OCI-LY7 (cell line): ENCODE data around the gene GNAQ. TPM values are rescaled to one million over a fixed set of nuclear protein-coding genes. Genes with fewer than 3 reads are reported as not detected.

ENCODE experiments used
- BruUV-seq: library from RNA; stranded (reverse); fragments of 400-500 nt; replicated peaks from 2 replicates; lab custom pipeline; 2021; lab: Mats Ljungman, UMichigan
- CTCF ChIA-PET: fragments of 300-600 bp; sonication (Branson Sonifier 250); formaldehyde crosslinking; loops from one replicate; lab custom pipeline; 2022; ENCODE audit warnings: antibody characterized with exemption; ENCODE audit not compliant: unreplicated experiment; lab: Charles Lee
- POLR2A ChIA-PET: fragments of 300-600 bp; sonication (Branson Sonifier 250); formaldehyde crosslinking; loops from one replicate; lab custom pipeline; 2022; ENCODE audit warnings: antibody characterized with exemption; lab: Charles Lee
- DNase-seq: peaks from one replicate; pipeline ENCODE4 v3.0.0-alpha.2; 2015; ENCODE audit warnings: low spot score
- H2AFZ ChIP-seq: fragments of 200-600 bp; sonication (generic), shearing (Covaris generic); 2 replicates; pipeline ENCODE4 v1.6.1; 2014; ENCODE audit warnings: mild to moderate bottlenecking, antibody characterized with exemption, low read length, moderate library complexity
- H3K27ac ChIP-seq: fragments of 200-600 bp; sonication (generic); 2 replicates; pipeline ENCODE4 v1.5.1; 2014; ENCODE audit warnings: mixed run types, low read depth, mild to moderate bottlenecking, moderate library complexity, low read length, inconsistent platforms; ENCODE audit not compliant: poor library complexity, severe bottlenecking
- H3K36me3 ChIP-seq: fragments of 200-600 bp; sonication (generic); 2 replicates; pipeline ENCODE4 v1.6.1; 2014; ENCODE audit warnings: mild to moderate bottlenecking, antibody characterized with exemption, low read length, moderate library complexity, mixed read lengths; ENCODE audit not compliant: insufficient read depth
- H3K4me1 ChIP-seq: fragments of 200-600 bp; sonication (generic); 2 replicates; pipeline ENCODE4 v1.5.1; 2014; ENCODE audit warnings: mild to moderate bottlenecking, low read length; ENCODE audit not compliant: insufficient read depth, poor library complexity, severe bottlenecking
- H3K4me2 ChIP-seq: fragments of 200-600 bp; sonication (generic); 2 replicates; pipeline ENCODE4 v1.6.1; 2014; ENCODE audit warnings: mild to moderate bottlenecking, low read length
- H3K4me3 ChIP-seq: fragments of 200-600 bp; sonication (generic); 2 replicates; pipeline ENCODE4 v1.5.1; 2014; ENCODE audit warnings: mild to moderate bottlenecking, low read depth, low read length; ENCODE audit not compliant: poor library complexity, severe bottlenecking
- H3K79me2 ChIP-seq: fragments of 200-600 bp; sonication (generic); 2 replicates; pipeline ENCODE4 v1.6.1; 2016; ENCODE audit warnings: low read depth, mild to moderate bottlenecking, low read length, moderate library complexity, mixed read lengths; ENCODE audit not compliant: insufficient read depth
- H3K9me2 ChIP-seq: fragments of 200-600 bp; sonication (generic); 2 replicates; pipeline ENCODE4 v1.6.1; 2016; ENCODE audit warnings: mild to moderate bottlenecking, low read length, mixed read lengths; ENCODE audit not compliant: insufficient read depth
- H3K9me3 ChIP-seq: fragments of 200-600 bp; sonication (generic); 2 replicates; pipeline ENCODE4 v1.6.1; 2014; ENCODE audit warnings: mild to moderate bottlenecking, mixed run types, low read length, mixed read lengths
- H4K20me1 ChIP-seq: fragments of 200-600 bp; sonication (generic); 2 replicates; pipeline ENCODE4 v1.6.1; 2014; ENCODE audit warnings: mild to moderate bottlenecking, antibody characterized with exemption, low read length, moderate library complexity, mixed read lengths; ENCODE audit not compliant: insufficient read depth
- CTCF ChIP-seq: fragments of 200-600 bp; sonication (generic); conservative IDR thresholded peaks from 2 replicates; pipeline ENCODE4 v1.5.1; 2014; ENCODE audit warnings: mild to moderate bottlenecking, antibody characterized with exemption, low read length, moderate library complexity, mixed read lengths
- EZH2phosphoT487 ChIP-seq: fragments of 200-600 bp; sonication (generic); IDR thresholded peaks from 2 replicates; pipeline ENCODE4 v1.6.1; 2018; ENCODE audit warnings: low read depth, borderline replicate concordance, mild to moderate bottlenecking, mixed run types, antibody characterized with exemption, low read length, moderate library complexity, mixed read lengths
- intact Hi-C: fragments of 100-400 bp; cut with micrococcal nuclease; formaldehyde crosslinking; loops from one replicate; pipeline ENCODE4 v1.10.0; 2022; ENCODE audit not compliant: unreplicated experiment
- total RNA-seq, 2 experiments: library from RNA; depleted of rRNA in 1 of 2; stranded (reverse); fragments of >200 nt in 1 of 2; shearing (Covaris generic) in 1 of 2; gene quantifications; 2 replicates each; pipeline ENCODE4 v1.2.3, GENCODE V29; 2014 to 2022

GNAQ gene
- total RNA-seq, 2 experiments from 2014 or later = not detected

- DNase-seq = no peak
- no TSS peak for BruUV-seq
- H3K4me1 ChIP-seq = no peaks in the 10 kb centered on the region
- no peak for TF ChIP-seq CTCF
- no peak for TF ChIP-seq EZH2phosphoT487
- H2AFZ ChIP-seq = no peak overlapping the region
- H3K27ac ChIP-seq = no peak overlapping the region
- no peaks in the 10 kb centered on the region for H3K36me3 ChIP-seq
- ChIA-PET POLR2A (no interaction called here), CTCF (no interaction called here)
- no peaks in the 10 kb centered on the region for H3K9me3 ChIP-seq
- intact Hi-C loops = no loop called here
- no peaks in the 10 kb centered on the region for H4K20me1 ChIP-seq
- no peak overlapping the region for H3K4me2 ChIP-seq
- H3K9me2 ChIP-seq = no peaks in the 10 kb centered on the region
- H3K4me3 ChIP-seq = no peak overlapping the region
- H3K79me2 ChIP-seq = no peaks in the 10 kb centered on the region
These were observed 6.4 kb downstream of the GNAQ start for GRCh38 chr9:78025186-78025585.

GRCh38 chr9:78023003-78023741, 8.4 kb downstream of the GNAQ start:
- TF ChIP-seq CTCF (no peak), EZH2phosphoT487 (no peak)
- Histone ChIP-seq H4K20me1 (no peaks in the 10 kb centered on the region), H3K4me2 (no peak overlapping the region), H3K9me2 (no peaks in the 10 kb centered on the region), H3K4me1 (no peaks in the 10 kb centered on the region), H3K79me2 (no peaks in the 10 kb centered on the region), H3K36me3 (no peaks in the 10 kb centered on the region), H3K9me3 (no peaks in the 10 kb centered on the region), H2AFZ (0 out of 2 replicates have a peak overlapping the region, but pooled peaks have one; percentile 9), H3K27ac (no peak overlapping the region), H3K4me3 (no peak overlapping the region)
- ChIA-PET CTCF (no interaction called here), POLR2A (no interaction called here)
- intact Hi-C loops = no loop called here
- no TSS peak for BruUV-seq
- DNase-seq = no peak

- no peaks in the 10 kb centered on the region for H3K9me2 ChIP-seq
- H4K20me1 ChIP-seq = no peaks in the 10 kb centered on the region
- H3K4me3 ChIP-seq = no peak overlapping the region
- CTCF ChIA-PET = no interaction called here
- H3K79me2 ChIP-seq = no peaks in the 10 kb centered on the region
- H3K4me2 ChIP-seq = no peak overlapping the region
- no peaks in the 10 kb centered on the region for H3K36me3 ChIP-seq
- POLR2A ChIA-PET = no interaction called here
- TF ChIP-seq EZH2phosphoT487 = no peak
- BruUV-seq = no TSS peak
- H3K9me3 ChIP-seq = no peaks in the 10 kb centered on the region
- no peak overlapping the region for H2AFZ ChIP-seq
- H3K27ac ChIP-seq = no peak overlapping the region
- intact Hi-C loops = no loop called here
- DNase-seq = no peak
- H3K4me1 ChIP-seq = no peaks in the 10 kb centered on the region
These were observed 9.9 kb downstream of the GNAQ start for GRCh38 chr9:78021697-78022096.
